HL-60 (cell line): ENCODE data around the gene TNRC6C.

Experiments used
- DNase-seq, 2 experiments: peaks; one replicate each; pipeline ENCODE4 v3.0.0-alpha.2; 2010 to 2020; ENCODE audit warnings: low read depth in 1 of 2, low spot score in 1 of 2
- H3K27ac ChIP-seq: fragments of 250-450 bp; sonication (Bioruptor Pico); replicated peaks from 2 replicates; pipeline ENCODE4 v1.5.1; 2020; ENCODE audit warnings: mild to moderate bottlenecking, moderate library complexity
- H3K27me3 ChIP-seq: fragments of 250-450 bp; sonication (Bioruptor Pico); 2 replicates; pipeline ENCODE4 v1.5.1; 2021; ENCODE audit warnings: mild to moderate bottlenecking, moderate library complexity; ENCODE audit not compliant: insufficient read depth, poor library complexity, severe bottlenecking
- H3K4me3 ChIP-seq: replicated peaks from 2 replicates; pipeline ENCODE4 v1.5.1; 2011; ENCODE audit warnings: mild to moderate bottlenecking, control low read depth, low read length; ENCODE audit not compliant: insufficient read depth
- GABPA ChIP-seq: IDR thresholded peaks from 2 replicates; pipeline ENCODE4 v1.6.1; 2012; ENCODE audit warnings: low read depth
- POLR2AphosphoS5 ChIP-seq: IDR thresholded peaks from 2 replicates; pipeline ENCODE4 v1.6.1; 2012; ENCODE audit warnings: low read depth
- SPI1 ChIP-seq: IDR thresholded peaks from 2 replicates; pipeline ENCODE4 v1.6.1; 2012; ENCODE audit warnings: low read depth, mild to moderate bottlenecking, borderline replicate concordance
- TF ChIP-seq, protein P1 (sequence below): IDR thresholded peaks from one replicate; pipeline ENCODE4 v1.5.1; 2011; ENCODE audit warnings: low read length, control low read depth, inconsistent platforms; ENCODE audit not compliant: insufficient read depth
- TF ChIP-seq, protein P2 (sequence below): IDR thresholded peaks from 2 replicates; pipeline ENCODE4 v1.6.1; 2012; ENCODE audit warnings: low read depth; ENCODE audit not compliant: insufficient replicate concordance

Gene TNRC6C

DNA sequence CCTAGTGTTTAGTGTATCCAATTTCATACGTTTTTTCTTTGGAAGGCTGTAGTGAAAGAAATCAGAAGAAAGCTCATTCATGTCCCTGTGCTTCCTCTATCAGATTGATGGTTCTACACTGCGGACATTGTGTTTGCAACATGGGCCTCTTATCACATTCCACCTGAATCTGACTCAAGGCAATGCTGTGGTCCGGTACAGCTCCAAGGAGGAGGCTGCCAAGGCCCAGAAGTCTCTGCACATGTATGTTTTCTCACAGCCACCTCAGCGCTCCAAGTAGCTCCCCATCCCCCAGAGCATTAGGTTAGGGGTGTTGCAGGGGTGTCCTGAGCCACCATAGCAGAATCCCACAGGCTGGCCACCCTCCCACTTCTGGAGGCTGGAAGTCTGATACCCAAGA lies 144.8 kb downstream of the TNRC6C start:
- Histone ChIP-seq H3K27me3 (no peaks in the 10 kb centered on the region), H3K27ac (no peak overlapping the region), H3K4me3 (no peak overlapping the region)
- TF ChIP-seq GABPA (no peak), POLR2AphosphoS5 (no peak), SPI1 (no peak)
- TF ChIP-seq, protein P1, sequence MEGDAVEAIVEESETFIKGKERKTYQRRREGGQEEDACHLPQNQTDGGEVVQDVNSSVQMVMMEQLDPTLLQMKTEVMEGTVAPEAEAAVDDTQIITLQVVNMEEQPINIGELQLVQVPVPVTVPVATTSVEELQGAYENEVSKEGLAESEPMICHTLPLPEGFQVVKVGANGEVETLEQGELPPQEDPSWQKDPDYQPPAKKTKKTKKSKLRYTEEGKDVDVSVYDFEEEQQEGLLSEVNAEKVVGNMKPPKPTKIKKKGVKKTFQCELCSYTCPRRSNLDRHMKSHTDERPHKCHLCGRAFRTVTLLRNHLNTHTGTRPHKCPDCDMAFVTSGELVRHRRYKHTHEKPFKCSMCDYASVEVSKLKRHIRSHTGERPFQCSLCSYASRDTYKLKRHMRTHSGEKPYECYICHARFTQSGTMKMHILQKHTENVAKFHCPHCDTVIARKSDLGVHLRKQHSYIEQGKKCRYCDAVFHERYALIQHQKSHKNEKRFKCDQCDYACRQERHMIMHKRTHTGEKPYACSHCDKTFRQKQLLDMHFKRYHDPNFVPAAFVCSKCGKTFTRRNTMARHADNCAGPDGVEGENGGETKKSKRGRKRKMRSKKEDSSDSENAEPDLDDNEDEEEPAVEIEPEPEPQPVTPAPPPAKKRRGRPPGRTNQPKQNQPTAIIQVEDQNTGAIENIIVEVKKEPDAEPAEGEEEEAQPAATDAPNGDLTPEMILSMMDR = no peak
- TF ChIP-seq, protein P2, sequence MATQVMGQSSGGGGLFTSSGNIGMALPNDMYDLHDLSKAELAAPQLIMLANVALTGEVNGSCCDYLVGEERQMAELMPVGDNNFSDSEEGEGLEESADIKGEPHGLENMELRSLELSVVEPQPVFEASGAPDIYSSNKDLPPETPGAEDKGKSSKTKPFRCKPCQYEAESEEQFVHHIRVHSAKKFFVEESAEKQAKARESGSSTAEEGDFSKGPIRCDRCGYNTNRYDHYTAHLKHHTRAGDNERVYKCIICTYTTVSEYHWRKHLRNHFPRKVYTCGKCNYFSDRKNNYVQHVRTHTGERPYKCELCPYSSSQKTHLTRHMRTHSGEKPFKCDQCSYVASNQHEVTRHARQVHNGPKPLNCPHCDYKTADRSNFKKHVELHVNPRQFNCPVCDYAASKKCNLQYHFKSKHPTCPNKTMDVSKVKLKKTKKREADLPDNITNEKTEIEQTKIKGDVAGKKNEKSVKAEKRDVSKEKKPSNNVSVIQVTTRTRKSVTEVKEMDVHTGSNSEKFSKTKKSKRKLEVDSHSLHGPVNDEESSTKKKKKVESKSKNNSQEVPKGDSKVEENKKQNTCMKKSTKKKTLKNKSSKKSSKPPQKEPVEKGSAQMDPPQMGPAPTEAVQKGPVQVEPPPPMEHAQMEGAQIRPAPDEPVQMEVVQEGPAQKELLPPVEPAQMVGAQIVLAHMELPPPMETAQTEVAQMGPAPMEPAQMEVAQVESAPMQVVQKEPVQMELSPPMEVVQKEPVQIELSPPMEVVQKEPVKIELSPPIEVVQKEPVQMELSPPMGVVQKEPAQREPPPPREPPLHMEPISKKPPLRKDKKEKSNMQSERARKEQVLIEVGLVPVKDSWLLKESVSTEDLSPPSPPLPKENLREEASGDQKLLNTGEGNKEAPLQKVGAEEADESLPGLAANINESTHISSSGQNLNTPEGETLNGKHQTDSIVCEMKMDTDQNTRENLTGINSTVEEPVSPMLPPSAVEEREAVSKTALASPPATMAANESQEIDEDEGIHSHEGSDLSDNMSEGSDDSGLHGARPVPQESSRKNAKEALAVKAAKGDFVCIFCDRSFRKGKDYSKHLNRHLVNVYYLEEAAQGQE = no peak
- no peak for DNase-seq

DNA sequence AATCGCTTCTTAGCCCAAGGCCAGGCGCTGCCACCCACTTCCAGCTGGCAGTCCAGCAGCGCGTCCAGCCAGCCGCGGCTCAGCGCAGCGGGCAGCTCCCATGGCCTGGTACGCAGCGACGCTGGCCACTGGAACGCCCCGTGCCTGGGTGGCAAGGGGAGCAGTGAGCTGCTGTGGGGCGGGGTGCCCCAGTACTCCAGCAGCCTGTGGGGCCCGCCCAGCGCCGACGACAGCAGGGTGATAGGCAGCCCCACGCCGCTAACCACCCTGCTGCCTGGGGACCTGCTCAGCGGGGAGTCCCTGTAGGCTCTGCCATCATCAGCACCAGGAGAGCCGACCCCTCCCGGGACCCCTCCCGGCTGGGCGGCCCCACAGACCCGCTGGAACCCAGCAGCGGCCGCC lies 146.0 kb downstream of the TNRC6C start:
- Histone ChIP-seq H3K27me3 (no peaks in the 10 kb centered on the region), H3K4me3 (no peak overlapping the region), H3K27ac (no peak overlapping the region)
- TF ChIP-seq POLR2AphosphoS5 (no peak), SPI1 (no peak), GABPA (no peak)
- TF ChIP-seq, protein P2 = no peak
- TF ChIP-seq, protein P1 = no peak
- no peak for DNase-seq

DNA sequence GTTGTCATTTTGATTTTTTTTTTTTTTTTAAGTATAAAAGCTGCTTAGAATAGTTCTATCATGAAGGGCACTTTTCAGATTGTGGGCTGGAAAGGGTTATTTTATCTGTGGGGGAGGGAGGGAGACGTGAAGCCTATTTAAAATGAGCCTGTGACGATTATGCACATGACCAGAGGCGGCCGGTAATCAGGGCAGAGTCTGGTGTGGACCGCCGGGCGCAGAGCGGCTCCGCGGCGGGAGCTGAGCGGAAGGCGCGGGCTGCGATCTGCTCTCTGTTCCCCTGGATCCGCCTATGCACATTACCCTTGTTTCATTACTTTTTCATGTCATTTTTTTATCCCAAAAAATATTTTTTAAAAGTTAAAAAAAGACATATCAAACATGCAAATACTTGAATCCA lies 146.6 kb downstream of the TNRC6C start:
- no peak for DNase-seq
- Histone ChIP-seq H3K27me3 (no peaks in the 10 kb centered on the region), H3K27ac (no peak overlapping the region), H3K4me3 (no peak overlapping the region)
- TF ChIP-seq, protein P2 = no peak
- TF ChIP-seq SPI1 = no peak
- no peak for TF ChIP-seq POLR2AphosphoS5
- TF ChIP-seq, protein P1 = no peak
- no peak for TF ChIP-seq GABPA
